ENCODE measurements around the gene DYRK1B.

DNA sequence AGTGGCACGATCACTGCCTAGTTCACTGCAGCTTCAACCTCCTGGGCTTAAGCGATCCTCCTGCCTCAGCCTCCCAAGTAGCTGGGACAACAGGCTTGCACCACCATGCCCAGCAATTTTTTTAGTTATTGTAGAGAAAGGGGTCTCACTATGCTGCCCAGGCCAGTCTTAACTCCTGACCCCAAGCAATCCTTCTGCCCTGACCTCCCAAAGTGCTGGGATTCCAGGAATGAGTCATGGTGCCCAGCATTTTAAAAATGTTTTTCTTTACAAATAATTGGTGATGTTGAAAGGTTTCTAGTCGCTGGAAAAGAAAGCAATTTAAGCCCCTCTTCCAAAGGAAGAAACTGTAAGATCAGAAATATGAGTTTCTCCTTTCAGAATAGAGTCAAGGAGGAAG lies 19.4 kb downstream of the DYRK1B start:
- TF ChIP-seq POLR2A (IDR thresholded peaks at IDR 0.05): no peak
- no peak for TF ChIP-seq CTCF (IDR thresholded peaks at IDR 0.05)
- TF ChIP-seq POLR2AphosphoS5 (IDR thresholded peaks at IDR 0.05): no peak
